ENCODE data around the gene TRIM9.

TRIM9 gene

DNA sequence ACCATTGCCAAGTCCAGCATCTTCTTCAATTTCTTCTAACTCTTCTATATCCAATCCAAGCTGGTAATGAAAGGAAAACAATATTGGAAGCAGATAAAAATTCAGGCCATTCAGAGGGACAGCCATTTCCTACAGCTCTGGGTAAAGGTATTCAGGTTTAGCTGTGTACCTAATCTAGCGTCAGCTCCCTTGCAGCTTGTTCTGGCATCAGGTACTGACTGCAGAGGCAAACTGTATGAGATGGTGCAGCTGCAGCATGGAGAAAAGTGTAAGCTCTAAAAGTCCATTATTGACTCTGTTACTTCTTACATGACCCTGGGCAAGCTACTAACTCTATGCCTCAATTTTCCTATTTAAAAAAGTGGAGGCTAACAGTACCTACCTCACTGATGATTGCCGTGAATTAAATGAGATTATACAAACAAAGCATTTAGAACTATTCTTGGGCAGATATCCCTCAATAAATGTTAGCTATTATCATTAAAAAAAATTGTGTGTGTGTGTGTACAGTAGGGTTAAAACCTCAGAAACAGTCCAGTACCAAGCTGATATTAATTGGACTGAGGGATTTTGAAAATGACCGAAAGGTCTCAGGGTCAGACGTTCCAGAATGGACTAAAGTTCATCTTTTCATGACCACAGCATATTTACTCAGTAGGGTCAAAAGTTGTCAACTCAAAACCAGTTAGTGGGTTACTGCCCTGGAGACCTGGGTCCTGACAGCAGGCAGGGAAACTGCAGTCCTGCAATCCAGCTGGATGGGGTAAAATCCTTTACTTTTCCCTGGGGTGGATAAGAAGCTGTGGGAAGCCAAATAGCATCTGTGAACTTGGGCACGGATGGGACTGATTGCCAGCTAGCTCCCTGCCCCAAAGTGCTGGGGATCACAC is 159.5 kb downstream of the TRIM9 start:
- TF ChIP-seq CTCF (IDR thresholded peaks at IDR 0.05) = no peak

GRCh38 chr14:50932592-50933495 is 162.1 kb downstream of the TRIM9 start:
- no peak for TF ChIP-seq CTCF (IDR thresholded peaks at IDR 0.05)

DNA sequence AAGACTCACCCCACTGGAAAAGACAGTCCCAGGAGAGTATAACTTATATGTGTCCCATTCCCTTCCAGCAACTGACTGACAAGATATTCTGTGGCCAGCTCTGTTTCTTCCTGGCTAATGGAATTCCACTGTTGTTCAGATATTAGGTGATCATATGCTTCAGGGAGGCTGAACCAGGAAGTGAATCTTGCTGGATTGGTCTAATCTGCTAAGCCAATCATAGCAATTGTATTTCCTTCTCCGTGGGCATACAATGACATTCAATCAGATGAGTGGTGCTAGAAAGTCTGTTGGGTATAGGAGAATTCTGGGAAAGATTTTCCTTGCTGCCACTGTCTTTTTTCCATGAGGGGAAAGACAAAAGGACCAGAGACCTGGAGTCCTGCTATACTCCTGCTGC is 162.7 kb downstream of the TRIM9 start:
- TF ChIP-seq CTCF (IDR thresholded peaks at IDR 0.05) = no peak

GRCh38 chr14:50931559-50931958 is 163.3 kb downstream of the TRIM9 start:
- no peak for TF ChIP-seq CTCF (IDR thresholded peaks at IDR 0.05)

GRCh38 chr14:50929506-50929905 is 165.4 kb downstream of the TRIM9 start:
- TF ChIP-seq CTCF (IDR thresholded peaks at IDR 0.05) = no peak

GRCh38 chr14:50928002-50928635 is 166.8 kb downstream of the TRIM9 start:
- TF ChIP-seq CTCF (IDR thresholded peaks at IDR 0.05) = no peak

- no peak for TF ChIP-seq CTCF (IDR thresholded peaks at IDR 0.05)
These were observed 168.0 kb downstream of the TRIM9 start for GRCh38 chr14:50926851-50927386.

All from LNCAP (cell line).